Activated naive CD8-positive, alpha-beta T cell treated with anti-CD3 and anti-CD28 coated beads, Interleukin-2, amount 10 ng/mL, durations not matched to agents 7 days and 5 days (primary cell): ENCODE data around the gene LPAR5. TPM values are rescaled to one million over a fixed set of nuclear protein-coding genes. Genes with fewer than 3 reads are reported as not detected.

ENCODE experiments used
- ATAC-seq: fragments of 150-1000 bp; cut with Tn5 transposase; one replicate; pipeline ENCODE4 v1.10.0; 2021; ENCODE audit warnings: low read depth, moderate library complexity
- POLR2A ChIA-PET: fragments of 350-600 bp; sonication (Branson Sonifier 250); formaldehyde crosslinking; loops from one replicate; lab custom pipeline; 2021; ENCODE audit warnings: antibody characterized with exemption; lab: Charles Lee
- DNase-seq: peaks from one replicate; pipeline ENCODE4 v3.0.0; 2021
- H3K27ac Mint-ChIP-seq: one replicate; pipeline ENCODE4 v1.8.0; 2022; ENCODE audit warnings: mild to moderate bottlenecking, mixed read lengths
- H3K27me3 Mint-ChIP-seq: one replicate; pipeline ENCODE4 v1.8.0; 2022; ENCODE audit warnings: mild to moderate bottlenecking, moderate library complexity, mixed read lengths
- H3K36me3 Mint-ChIP-seq: one replicate; pipeline ENCODE4 v1.8.0; 2021; ENCODE audit warnings: mild to moderate bottlenecking, mixed read lengths
- H3K4me1 Mint-ChIP-seq: one replicate; pipeline ENCODE4 v1.8.0; 2021; ENCODE audit warnings: mixed read lengths
- H3K4me3 Mint-ChIP-seq: one replicate; pipeline ENCODE4 v1.8.0; 2022; ENCODE audit warnings: mild to moderate bottlenecking, moderate library complexity, mixed read lengths
- H3K9me3 Mint-ChIP-seq: one replicate; pipeline ENCODE4 v1.8.0; 2021; ENCODE audit warnings: mixed read lengths
- total RNA-seq, 2 experiments: library from RNA; stranded (reverse); gene quantifications; one replicate each; pipeline ENCODE4 v1.2.3, GENCODE V29; 2021

Gene LPAR5
- total RNA-seq, 2 experiments from 2014 or later: 19.4 to 20.9 TPM

- peaks cover 50% of the 10 kb centered on the region for H3K4me1 Mint-ChIP-seq
- ATAC-seq (peak; percentile 48), DNase-seq (peak; percentile 65)
- POLR2A ChIA-PET: interaction anchor here (0.8 to 4.3 kb wide), 16 partner anchors 8 to 330 kb away, joined by 3 to 28 read pairs (median 4); partner anchors contain the start of genes C12orf57, CDCA3, COPS7A and GAPDH
- H3K4me3 Mint-ChIP-seq: no peak overlapping the region
- H3K27ac Mint-ChIP-seq: peak overlapping the region; percentile 87
- no peaks in the 10 kb centered on the region for H3K27me3 Mint-ChIP-seq
- H3K36me3 Mint-ChIP-seq: peaks cover 4% of the 10 kb centered on the region
- H3K9me3 Mint-ChIP-seq: no peaks in the 10 kb centered on the region
Observed at GRCh38 chr12:6613776-6614512, 21.8 kb downstream of the LPAR5 start.

- POLR2A ChIA-PET: interaction anchor here (0.6 to 4.3 kb wide), 20 partner anchors 8 to 330 kb away, joined by 3 to 28 read pairs (median 5); partner anchors contain the start of genes C12orf57, CDCA3, COPS7A and GAPDH
- Mint-ChIP-seq H3K4me1 (peaks cover 46% of the 10 kb centered on the region), H3K4me3 (peak overlapping the region; percentile 74), H3K27me3 (no peaks in the 10 kb centered on the region), H3K9me3 (no peaks in the 10 kb centered on the region), H3K36me3 (no peaks in the 10 kb centered on the region), H3K27ac (peak overlapping the region; percentile 87)
- DNase-seq (peak; percentile 74), ATAC-seq (peak; percentile 30)
Observed at GRCh38 chr12:6613015-6613775, 22.6 kb downstream of the LPAR5 start.

- Mint-ChIP-seq H3K4me1 (peaks cover 43% of the 10 kb centered on the region), H3K27me3 (no peaks in the 10 kb centered on the region)
- no peak for ATAC-seq
Observed at GRCh38 chr12:6612652-6613014, 23.1 kb downstream of the LPAR5 start.

GRCh38 chr12:6612247-6612646 lies 23.5 kb downstream of the LPAR5 start:
- Mint-ChIP-seq H3K36me3 (no peaks in the 10 kb centered on the region), H3K4me1 (peaks cover 43% of the 10 kb centered on the region), H3K27ac (peak overlapping the region; percentile 87), H3K4me3 (peak overlapping the region; percentile 74), H3K9me3 (no peaks in the 10 kb centered on the region), H3K27me3 (no peaks in the 10 kb centered on the region)
- DNase-seq: peak; percentile 45
- ATAC-seq: no peak
- POLR2A ChIA-PET: interaction anchor here (0.6 to 4.3 kb wide), 10 partner anchors 9 to 331 kb away, joined by 4 to 28 read pairs (median 8); partner anchors contain the start of genes C12orf57, CDCA3, GAPDH and LPAR5

More at GRCh38 chr12:6612652-6613014, 23.1 kb downstream of the LPAR5 start:
- Mint-ChIP-seq H3K27ac (peak overlapping the region; percentile 87), H3K9me3 (no peaks in the 10 kb centered on the region), H3K4me3 (peak overlapping the region; percentile 74), H3K36me3 (no peaks in the 10 kb centered on the region)
- POLR2A ChIA-PET: interaction anchor here (0.6 to 4.3 kb wide), 14 partner anchors 8 to 331 kb away, joined by 3 to 28 read pairs (median 6); partner anchors contain the start of genes C12orf57, CDCA3, COPS7A and GAPDH
- DNase-seq: no peak

- Mint-ChIP-seq H3K27me3 (no peaks in the 10 kb centered on the region), H3K4me3 (no peak overlapping the region), H3K27ac (no peak overlapping the region), H3K36me3 (peaks cover 13% of the 10 kb centered on the region), H3K9me3 (no peaks in the 10 kb centered on the region), H3K4me1 (peaks cover 46% of the 10 kb centered on the region)
- DNase-seq: peak; percentile 67
- POLR2A ChIA-PET: interaction anchor here (0.6 to 1.8 kb wide), 13 partner anchors 23 to 243 kb away, joined by 3 to 15 read pairs (median 5); partner anchors contain the start of genes CDCA3, COPS7A, GAPDH and LAG3
- no peak for ATAC-seq
Observed at GRCh38 chr12:6608592-6609281, 27.0 kb downstream of the LPAR5 start.

GRCh38 chr12:6607751-6608591 lies 27.8 kb downstream of the LPAR5 start:
- Mint-ChIP-seq H3K27ac (no peak overlapping the region), H3K36me3 (peaks cover 20% of the 10 kb centered on the region), H3K4me3 (no peak overlapping the region), H3K9me3 (no peaks in the 10 kb centered on the region), H3K27me3 (no peaks in the 10 kb centered on the region), H3K4me1 (peaks cover 48% of the 10 kb centered on the region)
- ATAC-seq (peak; percentile 63), DNase-seq (peak; percentile 54)
- POLR2A ChIA-PET: interaction anchor here (0.6 to 1.8 kb wide), 13 partner anchors 24 to 243 kb away, joined by 3 to 15 read pairs (median 5); partner anchors contain the start of genes CDCA3, COPS7A, GAPDH and LAG3

GRCh38 chr12:6606331-6607131 lies 29.2 kb downstream of the LPAR5 start:
- Mint-ChIP-seq H3K9me3 (no peaks in the 10 kb centered on the region), H3K27me3 (no peaks in the 10 kb centered on the region), H3K27ac (peak overlapping the region; percentile 87), H3K36me3 (peaks cover 30% of the 10 kb centered on the region), H3K4me1 (peaks cover 48% of the 10 kb centered on the region), H3K4me3 (no peak overlapping the region)
- POLR2A ChIA-PET: interaction anchor here (0.6 to 1.7 kb wide), 14 partner anchors 7 to 459 kb away, joined by 3 to 5 read pairs (median 4); partner anchors contain the start of genes C12orf57, NOP2 and RNU7-1
- DNase-seq (peak; percentile 68), ATAC-seq (peak; percentile 25)

- no peaks in the 10 kb centered on the region for H3K9me3 Mint-ChIP-seq
- peaks cover 35% of the 10 kb centered on the region for H3K36me3 Mint-ChIP-seq
- no peaks in the 10 kb centered on the region for H3K27me3 Mint-ChIP-seq
- peak overlapping the region; percentile 87 for H3K27ac Mint-ChIP-seq
- H3K4me1 Mint-ChIP-seq: peaks cover 40% of the 10 kb centered on the region
- POLR2A ChIA-PET: interaction anchor here (0.6 to 2.1 kb wide), 18 partner anchors 8 to 458 kb away, joined by 3 to 10 read pairs (median 3); partner anchors contain the start of genes C12orf57, CDCA3, NOP2 and RNU7-1
- ATAC-seq (peak; percentile 11), DNase-seq (peak; percentile 60)
- H3K4me3 Mint-ChIP-seq: no peak overlapping the region
Observed at GRCh38 chr12:6605421-6606330, 30.1 kb downstream of the LPAR5 start.

- POLR2A ChIA-PET: interaction anchor here (0.6 to 2.1 kb wide), 8 partner anchors 9 to 247 kb away, joined by 3 to 10 read pairs (median 4); partner anchors contain the start of genes CDCA3, GAPDH, NOP2 and USP5
- peak overlapping the region; percentile 87 for H3K27ac Mint-ChIP-seq
- H3K4me1 Mint-ChIP-seq: peaks cover 37% of the 10 kb centered on the region
- DNase-seq (no peak), ATAC-seq (no peak)
- H3K9me3 Mint-ChIP-seq: no peaks in the 10 kb centered on the region
- H3K4me3 Mint-ChIP-seq: no peak overlapping the region
- H3K27me3 Mint-ChIP-seq: no peaks in the 10 kb centered on the region
- peaks cover 46% of the 10 kb centered on the region for H3K36me3 Mint-ChIP-seq
Observed at GRCh38 chr12:6604259-6605029, 31.3 kb downstream of the LPAR5 start.

GRCh38 chr12:6603095-6603567 lies 32.6 kb downstream of the LPAR5 start:
- Mint-ChIP-seq H3K27ac (peak overlapping the region; percentile 69), H3K4me3 (no peak overlapping the region), H3K36me3 (peaks cover 51% of the 10 kb centered on the region), H3K4me1 (peaks cover 37% of the 10 kb centered on the region), H3K27me3 (no peaks in the 10 kb centered on the region), H3K9me3 (no peaks in the 10 kb centered on the region)
- no peak for ATAC-seq
- POLR2A ChIA-PET: interaction anchor here (0.9 to 1.8 kb wide), 13 partner anchors 10 to 248 kb away, joined by 3 to 6 read pairs (median 4); partner anchors contain the start of genes CDCA3, GAPDH, USP5 and ZNF384
- no peak for DNase-seq
